LHCN-M2 (cell line): ENCODE measurements around the gene BROX. TPM values are rescaled to one million over a fixed set of nuclear protein-coding genes. Genes with fewer than 3 reads are reported as not detected.
A peak's percentile ranks its signal among the peaks of the same experiment; 100 is the strongest.
"Not testable (repeated sequence)": the region's sequence is repeated elsewhere in the genome, so short reads cannot be mapped to it uniquely, and the experiment has no call there.

Experiments used
- DNase-seq: peaks from one replicate; pipeline ENCODE4 v3.0.0-alpha.2; 2012; ENCODE audit warnings: low read depth
- total RNA-seq: library from RNA; depleted of rRNA; stranded (reverse); fragments of >200 nt; gene quantifications from 2 replicates; pipeline ENCODE4 v1.2.3, GENCODE V29; 2014

The BROX gene
- total RNA-seq, 1 experiment from 2014 or later: 78.9 TPM

DNA sequence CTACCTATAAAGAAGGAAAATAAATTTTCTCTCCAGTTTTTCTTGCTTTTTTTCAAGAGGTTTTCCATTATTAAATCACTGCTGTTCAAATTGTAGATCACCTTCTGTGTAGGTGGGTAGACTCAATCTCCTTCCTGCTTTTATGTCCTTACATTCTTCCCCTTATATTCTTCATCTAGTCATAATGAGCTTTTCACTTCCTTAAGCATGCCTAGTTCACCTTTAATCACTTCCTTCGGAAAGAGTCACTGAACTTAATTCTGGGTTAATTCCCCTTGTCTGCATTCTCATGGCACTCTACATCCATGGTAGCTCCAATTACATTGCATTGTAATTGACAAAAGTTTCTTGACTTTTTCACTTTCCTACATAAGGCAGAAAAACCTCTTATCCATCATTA, 18.5 kb downstream of the BROX start:
- no peak for DNase-seq

DNA sequence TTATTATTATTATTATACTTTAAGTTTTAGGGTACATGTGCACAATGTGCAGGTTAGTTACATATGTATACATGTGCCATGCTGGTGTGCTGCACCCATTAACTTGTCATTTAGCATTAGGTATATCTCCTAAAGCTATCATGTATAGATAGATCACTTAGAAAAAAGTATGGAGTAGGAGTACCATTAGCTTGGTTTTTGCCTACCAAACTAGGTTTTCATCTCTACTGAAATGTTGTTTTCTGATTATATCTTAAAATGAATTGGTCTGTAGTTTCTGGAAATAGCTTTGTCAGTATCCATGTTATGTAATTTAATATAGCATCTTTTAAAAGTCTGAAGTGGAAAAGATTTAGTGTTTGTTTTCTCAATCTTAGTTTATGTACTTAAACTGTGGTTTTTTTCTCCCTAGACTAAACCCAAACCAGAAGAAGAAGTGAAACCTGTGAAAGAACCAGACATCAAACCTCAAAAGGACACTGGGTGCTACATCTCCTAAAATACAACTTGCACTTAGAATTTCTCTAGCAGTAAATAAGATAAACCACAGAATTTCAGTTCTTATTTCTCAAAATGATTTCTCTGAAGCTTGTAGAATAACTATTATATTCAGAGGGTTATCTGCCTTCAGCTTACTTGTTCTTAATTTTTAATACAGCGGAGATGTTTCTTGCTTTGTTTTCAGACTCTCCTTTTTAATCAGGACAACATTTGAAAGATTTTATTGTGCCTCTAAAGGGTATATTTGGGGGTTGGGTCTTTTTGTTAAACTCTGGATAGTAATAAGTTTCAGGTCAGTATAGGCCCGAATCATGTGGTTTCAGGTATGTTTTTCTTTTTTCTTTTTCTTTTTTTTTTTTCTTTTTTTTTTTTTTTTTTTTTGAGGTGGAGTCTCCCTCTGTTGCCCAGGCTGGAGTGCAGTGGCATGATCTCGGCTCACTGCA, 20.1 kb downstream of the BROX start:
- no peak for DNase-seq

DNA sequence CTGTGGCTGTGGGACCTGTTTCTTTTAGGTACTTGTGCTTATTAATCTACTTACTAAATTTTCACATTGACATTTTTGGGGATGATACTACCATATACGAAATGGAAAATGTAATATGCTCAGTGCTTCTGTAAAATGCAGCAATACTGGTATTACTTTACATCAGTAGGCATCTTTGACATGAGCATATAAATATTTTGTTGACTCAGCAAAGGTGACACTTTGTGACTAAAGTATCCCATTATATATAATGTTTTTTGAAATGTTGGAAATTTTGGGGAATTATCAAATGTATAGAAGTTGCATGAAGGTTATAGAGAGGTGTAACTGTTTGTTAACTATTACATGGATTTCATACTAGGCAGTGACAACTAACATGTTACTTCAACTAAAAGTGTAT, 22.4 kb downstream of the BROX start:
- DNase-seq: no peak

DNA sequence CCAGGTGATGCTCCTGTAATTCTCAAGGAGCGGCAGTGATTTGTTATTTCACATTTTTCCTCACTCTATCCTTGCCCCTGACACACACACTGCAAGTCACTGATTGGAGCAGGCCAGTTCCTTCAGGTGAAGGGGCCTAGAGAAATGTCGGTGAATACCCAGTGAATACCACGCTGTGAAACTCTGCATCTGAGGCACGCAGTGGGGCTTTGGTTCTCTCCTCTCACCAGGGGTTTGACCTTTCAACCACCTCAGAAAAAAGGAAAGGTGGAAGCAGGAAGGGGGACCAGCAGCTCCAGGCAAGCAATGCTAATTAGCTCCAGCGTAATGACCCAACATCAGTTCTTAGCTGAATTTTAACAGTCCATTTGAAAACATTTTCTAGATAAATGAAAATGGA, 24.1 kb downstream of the BROX start:
- DNase-seq: no peak

DNA sequence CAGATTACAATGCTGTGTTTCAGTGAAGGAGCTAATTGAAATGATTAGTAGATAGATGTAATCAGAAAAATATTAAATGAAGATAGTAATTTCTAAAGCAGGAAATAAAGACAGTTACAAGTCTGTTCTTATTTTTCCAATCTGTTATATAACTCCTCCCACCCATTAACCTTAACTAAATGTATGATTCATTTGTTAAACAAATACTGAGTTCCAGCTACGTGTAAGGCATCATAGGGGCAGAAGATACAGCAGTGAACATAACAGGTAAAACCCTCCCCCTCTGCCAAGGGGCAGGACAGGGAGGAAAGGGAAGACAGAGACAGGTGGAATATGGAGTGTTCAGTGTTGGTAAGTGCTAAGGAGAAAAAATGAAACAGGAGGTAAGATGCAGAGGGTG, 24.6 kb downstream of the BROX start, which contains the start of gene FAM177B:
FAM177B (plus strand) TSS at position 231 of the 400 bp plus-strand sequence. CDS start 9,344 bp downstream, outside the sequence.
- no peak for DNase-seq

DNA sequence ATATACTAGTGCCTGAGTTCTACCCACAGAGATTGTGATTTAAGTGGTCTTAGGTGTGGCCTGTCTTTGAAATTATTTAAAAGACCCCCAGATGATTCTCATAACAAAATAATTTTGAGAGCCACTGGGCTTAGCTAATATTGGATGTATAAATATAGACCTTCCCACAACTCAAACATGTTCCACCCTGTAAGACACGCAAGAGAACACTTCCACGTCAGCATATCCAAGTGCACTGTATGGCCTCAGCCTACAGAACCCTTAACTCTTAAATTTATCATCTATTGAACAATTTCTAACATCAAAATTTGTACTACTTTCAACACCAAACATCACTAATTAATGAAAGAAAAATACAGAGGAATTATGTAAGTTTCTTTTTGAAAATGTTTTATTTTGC, 27.1 kb downstream of the BROX start:
- DNase-seq: no peak

DNA sequence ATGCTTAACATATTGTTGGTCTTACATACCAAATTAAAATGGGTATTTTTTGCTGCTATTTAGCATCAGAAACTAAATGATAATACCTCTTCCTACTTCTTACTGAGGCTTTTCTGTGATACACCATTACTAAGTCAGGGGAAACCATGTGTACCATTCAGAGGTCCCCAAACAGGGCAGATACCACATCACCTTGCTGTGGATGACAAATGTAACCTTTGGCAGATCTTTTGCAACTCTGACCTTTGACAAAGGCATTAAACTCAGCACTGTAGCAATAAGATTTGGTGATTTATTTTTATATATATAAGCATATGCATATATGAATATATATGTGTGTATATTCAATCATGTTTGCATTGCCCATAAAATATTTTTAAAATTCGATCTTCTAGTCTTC, 27.6 kb downstream of the BROX start:
- DNase-seq: no peak

DNA sequence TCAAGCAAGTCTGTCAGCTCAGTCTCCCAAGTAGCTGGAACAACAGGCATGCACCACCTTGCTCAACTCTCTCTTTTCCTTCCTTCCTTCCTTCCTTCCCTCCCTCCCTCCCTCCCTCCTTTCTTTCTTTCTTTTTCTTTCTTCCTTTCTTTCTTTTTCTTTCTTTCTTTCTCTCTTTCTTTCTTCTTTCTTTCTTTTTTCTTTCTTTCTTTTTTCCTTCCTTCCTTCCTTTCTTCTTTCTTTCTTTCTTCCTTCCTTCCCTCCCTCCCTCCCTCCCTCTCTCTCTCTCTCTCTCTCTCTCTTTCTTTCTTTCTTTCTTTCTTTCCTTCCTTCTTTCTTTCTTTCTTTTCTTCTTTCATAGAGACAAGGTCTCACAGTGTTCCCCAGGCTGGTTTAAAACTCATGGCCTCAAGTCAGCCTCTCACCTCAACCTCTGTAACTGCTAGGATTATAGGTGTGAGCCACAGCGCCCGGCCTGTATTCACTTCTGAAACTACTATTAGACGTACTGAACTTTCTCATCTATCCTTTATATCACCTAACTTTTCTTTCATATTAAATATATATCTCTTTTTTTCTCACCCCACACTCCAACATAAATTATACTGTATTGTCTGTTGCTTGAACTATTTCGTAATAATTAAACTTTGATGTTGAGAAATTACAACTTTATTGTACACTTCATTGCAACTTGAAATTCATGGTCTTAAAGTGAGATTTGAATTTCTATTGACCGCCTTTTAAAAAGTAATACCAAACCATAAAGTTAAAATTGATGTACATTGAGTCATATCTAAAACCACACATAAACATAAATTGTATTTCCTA, 29.5 kb downstream of the BROX start:
- not testable (repeated sequence) for DNase-seq

DNA sequence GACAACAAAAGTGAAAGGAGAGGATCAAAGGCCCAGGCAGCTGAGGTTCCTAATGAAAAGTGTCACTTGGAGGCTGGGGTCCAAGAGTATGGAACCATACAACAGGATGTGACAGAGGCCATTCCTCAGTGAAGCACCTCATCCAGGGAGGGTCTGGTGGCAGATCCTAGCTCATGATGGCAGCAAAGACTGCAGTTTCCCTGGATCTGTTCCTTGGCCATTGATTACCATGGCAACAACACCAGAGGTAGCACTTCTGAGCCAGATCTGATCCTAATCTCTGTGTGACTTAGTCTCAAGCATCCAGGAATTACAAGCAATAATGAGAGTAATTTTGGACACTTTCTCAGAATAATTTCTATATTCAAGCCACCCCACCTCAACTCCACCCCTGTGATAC, 37.6 kb downstream of the BROX start:
- no peak for DNase-seq

DNA sequence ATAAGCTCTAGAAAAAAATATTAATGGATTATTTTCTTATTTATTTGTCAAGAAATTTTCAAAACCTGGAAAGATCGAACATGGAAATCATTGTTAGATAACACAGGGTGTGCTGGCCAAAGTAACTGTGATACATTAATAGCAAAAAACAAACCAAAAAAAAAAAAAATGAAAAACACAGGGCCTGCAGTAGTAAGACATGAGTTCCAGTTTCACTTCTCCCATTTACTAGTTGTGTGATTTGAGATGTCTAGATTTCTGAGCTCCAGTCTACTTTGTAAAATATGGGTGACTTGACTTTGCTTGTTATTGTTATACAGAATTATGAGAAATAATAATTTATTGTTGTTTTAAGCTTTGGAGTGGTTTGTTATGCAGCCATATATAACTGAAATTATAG, 38.3 kb downstream of the BROX start:
- DNase-seq: no peak

DNA sequence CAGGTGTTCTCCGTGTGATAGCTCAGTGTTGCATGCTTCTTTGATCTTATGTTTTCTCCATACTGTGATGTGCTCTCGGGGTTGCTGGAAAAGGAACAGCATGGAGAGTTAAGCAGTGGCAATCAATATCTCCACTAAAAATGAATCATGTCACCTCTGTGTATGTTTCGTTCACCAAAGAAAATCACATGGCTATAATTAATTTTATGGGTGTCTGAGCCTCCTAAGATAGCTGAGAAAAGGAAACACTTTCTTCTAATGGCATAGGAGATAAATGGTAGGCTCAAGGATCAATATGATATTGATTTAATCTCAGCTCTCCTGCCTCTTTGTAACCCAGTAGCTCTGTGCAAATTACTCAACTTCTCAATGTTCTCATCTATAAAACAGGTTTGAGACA, 38.9 kb downstream of the BROX start:
- no peak for DNase-seq

DNA sequence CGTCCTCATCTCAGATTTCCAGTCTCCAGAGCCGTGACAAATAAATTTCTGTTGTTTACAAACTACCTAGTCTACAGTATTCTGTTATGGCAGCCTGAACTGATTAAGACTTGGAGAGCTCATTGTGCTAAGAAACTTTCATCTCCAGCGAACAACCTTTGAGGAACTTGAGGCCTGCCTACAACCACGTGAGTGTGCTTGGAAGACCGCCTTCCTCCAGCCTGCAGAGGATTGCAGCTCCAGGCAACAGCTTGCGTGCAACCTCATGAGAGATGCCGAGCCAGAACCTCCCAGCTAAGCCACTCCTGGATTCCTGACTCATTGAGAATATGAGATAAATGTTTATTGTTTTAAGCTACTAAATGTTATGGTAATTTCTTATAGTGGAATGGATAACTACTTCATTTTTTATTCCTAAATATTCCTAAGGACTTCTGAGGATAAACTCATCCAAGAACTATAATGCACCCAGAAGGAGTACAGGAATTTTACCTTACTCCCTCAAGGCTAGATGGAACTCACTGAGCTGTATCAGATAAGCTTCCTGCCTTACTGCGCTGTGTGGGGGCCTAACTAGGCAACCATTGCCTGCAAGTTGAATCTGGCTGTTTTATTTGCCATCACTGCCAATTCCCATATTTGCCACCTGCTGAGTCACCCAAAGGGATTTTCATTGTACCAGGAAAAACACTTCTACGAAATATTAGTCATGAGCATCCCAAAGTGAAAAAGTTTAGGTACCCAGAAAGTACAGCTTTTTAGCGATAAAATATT, 42.2 kb downstream of the BROX start:
- peak; percentile 85 for DNase-seq

DNA sequence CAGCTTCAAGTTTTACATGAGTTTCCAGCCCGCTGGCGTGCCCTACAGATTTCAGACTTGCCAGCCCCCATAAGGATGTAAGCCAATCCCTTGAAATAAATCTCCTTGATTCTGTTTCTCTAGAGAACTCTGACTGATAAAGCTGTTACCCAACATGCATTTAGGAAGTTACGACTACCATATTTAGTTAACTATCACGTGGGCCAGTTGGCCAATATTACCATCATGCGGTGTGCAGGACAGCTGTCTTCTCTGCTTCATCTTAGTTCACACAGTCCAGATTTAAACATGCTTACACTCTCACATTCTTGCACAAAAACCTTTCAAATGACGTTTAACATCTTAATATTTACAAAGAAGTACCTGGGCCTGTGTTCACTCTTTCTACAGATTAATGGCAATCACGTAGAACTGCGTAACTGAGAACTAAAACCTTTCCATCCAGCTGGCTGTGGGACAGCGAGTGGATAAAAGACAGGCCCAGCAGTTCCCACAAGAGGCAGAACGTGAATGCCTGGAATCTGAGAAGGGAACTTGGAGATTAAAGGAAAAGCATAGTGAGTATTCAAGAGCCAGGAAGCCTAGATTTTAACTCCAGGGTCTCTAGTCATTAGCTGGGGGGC, 45.4 kb downstream of the BROX start:
- no peak for DNase-seq

DNA sequence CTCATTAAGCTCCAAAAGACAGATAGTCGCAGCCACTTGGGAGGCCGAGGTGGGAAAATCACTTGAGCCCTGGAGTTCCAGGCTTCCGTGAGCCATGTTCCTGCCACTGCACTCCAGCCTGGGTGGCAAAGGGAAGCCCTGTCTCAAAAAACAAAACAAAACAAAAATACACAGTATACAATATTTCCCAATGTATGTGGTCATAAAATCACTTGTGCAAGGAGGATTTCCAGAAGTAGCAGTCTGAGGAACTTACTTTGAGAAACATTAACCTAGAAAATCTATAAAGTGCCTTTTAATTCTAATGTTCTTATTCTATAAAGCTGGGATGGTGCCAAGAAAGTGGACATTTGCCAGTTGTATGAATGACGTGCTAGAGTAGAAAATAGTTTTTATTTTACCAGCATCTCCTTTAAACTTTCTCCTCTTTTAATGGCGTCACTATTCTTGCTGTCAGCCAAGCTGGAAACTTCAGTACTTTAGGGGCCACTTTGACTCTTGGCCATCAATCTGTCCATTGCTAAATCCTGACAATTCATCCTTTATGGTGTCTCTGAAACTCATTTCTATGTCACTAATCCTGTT, 47.2 kb downstream of the BROX start:
- DNase-seq: no peak

DNA sequence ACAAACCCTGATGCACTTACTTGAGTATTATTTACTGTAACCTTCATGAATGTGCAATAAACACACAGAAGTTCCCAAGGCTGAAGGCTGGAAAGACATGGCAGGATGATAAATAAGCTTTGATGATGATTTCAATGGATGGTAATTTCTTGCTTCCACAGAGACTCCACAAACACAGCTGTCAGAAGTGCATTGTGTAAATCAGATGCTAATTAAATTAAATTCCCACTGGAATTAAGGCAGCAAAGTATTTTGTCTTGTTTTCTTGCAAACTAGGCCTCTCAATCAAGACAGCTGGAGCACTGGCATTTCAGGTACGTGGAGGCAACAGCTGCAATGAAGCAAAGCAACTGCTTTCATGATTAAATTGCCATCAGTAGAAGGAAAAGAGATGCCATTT, 48.7 kb downstream of the BROX start:
- DNase-seq: peak; percentile 32

DNA sequence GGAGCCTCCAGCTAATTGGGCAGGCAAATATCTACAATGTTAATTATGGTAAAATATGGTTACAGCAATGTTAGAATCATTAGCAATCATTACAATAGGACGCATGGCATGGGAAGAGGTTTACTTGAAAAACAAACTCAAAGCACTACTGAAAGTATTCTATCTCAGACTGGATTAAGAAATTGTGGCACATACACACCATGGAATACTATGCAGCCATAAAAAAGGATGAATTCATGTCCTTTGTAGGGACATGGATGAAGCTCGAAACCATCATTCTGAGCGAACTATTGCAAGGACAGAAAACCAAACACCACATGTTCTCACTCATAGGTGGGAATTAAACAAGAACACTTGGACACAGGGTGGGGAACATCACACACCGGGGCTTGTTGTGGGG, 49.8 kb downstream of the BROX start:
- not testable (repeated sequence) for DNase-seq

DNA sequence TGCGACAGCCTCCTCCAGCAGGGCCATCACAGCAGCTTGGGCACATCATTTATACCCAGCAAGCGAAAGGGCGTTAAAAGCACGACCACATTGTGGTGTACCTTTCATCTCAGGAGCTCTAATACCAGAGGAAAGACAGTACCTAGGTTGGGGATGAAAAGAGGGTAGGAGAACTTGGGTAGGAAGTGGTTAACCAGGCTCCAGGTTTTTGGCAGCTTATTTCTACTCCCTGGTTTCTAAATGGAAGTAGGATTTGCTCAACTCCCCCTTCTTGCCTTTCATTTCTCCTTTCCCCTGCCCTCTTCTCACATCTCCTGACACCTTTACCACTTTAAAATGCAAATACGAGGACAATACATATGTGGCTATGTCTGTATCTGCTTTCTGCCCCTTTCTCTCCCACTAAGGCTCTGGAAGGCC, 54.8 kb downstream of the BROX start:
- DNase-seq: no peak

DNA sequence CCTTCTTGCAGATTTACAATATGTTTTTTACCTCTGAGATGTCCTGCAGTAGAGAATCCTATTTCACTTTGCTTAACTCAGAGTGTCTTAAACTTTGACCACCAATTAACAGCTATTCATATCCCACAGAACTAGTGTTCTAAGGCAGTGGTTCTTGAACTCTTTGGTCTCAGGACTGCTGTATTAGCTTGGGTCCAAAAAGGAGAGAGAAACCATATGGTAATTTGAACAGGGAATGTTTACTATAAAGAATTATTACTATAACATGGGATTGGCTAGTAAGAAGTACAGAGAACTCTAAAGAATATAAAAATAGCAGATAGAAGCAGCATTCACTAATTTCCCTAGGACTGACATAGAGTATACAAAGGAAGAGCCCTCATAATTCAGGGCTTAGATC, 56.2 kb downstream of the BROX start:
- DNase-seq: no peak

DNA sequence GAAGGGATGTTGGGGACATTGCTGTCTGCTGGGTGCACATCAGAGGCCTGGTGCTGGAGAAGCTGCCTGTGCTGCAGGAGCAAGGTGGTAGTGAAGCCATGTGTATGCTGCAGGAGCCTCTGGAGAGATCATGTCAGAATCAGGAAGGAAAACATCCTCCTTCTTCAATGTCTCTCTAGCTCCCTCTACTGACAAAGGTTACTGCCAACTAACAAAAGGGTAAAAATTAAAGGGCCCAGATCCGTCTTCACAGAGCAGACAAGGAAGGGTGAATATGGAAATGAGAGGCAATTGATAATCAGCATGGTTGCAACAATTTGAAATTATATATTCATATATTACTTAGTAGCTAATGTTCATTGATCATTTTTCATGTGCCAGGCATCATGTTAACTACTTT, 56.8 kb downstream of the BROX start:
- DNase-seq: no peak

DNA sequence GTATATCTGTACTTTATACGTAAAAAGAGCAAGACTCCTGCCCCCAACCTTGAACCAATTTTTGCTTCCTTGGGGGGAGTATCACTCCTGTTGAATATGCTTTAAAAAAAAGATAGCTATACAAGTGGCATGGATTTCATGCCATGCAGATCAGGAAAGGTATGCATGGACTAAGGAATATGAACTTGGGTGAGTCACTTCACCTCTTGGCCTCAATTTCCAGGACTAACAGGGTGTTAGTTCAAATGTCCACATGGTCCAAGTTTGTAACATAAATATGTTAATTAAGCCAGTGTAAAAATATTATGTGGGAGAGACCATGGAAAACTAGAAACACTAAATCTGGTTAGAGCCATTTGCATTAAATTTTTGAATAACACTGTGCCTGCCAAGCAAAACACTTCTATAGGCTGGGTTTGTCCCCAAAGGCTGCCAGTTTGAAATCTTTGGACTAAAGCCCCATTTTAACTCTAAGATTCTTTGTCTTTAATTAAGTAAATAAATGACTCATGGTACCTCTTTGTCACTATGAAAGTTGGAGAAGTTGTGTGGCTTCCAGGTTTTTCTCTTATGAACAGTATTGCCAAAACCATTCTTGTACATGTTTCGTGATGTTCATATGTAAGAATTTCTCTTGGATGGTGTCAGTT, 57.7 kb downstream of the BROX start:
- no peak for DNase-seq
